Measurements from ENCODE around the gene RINL.

Gene RINL

DNA sequence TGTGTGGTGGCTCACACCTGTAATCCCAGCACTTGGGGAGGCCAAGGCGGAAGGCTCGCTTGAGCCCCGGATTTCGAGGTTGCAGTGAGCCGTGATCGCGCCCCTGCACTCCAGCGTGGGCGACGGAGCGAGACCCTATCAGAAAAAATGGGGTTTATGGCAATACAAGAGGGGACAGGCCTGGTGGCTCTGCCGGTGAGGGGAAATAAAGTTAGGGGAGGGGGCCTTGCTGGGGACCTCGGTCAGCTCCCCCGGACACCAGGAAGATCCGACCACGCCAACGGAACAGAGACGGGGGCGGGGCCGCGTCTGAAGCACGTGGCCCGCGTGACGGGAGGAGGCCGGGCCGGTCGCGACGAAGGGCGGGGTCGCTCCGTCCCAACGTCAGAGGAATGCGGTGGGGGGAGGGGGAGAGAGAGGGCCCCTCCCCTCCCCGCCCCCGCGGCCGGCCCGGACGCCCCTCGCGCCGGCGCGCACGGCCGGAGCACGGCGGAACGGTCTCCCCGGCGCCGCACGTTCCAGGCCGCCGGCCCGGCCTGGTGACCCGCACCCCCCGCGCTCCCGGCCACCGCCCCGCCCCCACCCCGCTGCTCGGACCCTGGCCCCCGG is 26.3 kb downstream of the RINL start:
- peak overlapping the region; percentile 86 to 99 (median 94) for H3K27ac ChIP-seq
- peaks cover 24 to 25% (median 25%) of the 10 kb centered on the region in 11 experiments for H4K20me1 ChIP-seq
- H3K9me3 ChIP-seq (replicated peaks in 1 of 11) = peaks cover 0 to 10% (median 8%) of the 10 kb centered on the region in 11 experiments; a peak in 13 of 22 replicates
- no peaks in the 10 kb centered on the region for H3K27me3 ChIP-seq
- H3K4me2 ChIP-seq = peak overlapping the region; percentile 91 to 100 (median 99)
- peaks cover 45 to 55% (median 49%) of the 10 kb centered on the region in 10 experiments for H3K4me1 ChIP-seq
- peaks cover 21 to 24% (median 22%) of the 10 kb centered on the region in 11 experiments for H3K36me3 ChIP-seq
- peak overlapping the region; percentile 89 to 99 (median 93) for H3K9ac ChIP-seq
- no peak for TF ChIP-seq Cebpa-rat (IDR thresholded peaks at IDR 0.05)
- peak overlapping the region; percentile 72 to 89 (median 80) for H3K4me3 ChIP-seq

DNA sequence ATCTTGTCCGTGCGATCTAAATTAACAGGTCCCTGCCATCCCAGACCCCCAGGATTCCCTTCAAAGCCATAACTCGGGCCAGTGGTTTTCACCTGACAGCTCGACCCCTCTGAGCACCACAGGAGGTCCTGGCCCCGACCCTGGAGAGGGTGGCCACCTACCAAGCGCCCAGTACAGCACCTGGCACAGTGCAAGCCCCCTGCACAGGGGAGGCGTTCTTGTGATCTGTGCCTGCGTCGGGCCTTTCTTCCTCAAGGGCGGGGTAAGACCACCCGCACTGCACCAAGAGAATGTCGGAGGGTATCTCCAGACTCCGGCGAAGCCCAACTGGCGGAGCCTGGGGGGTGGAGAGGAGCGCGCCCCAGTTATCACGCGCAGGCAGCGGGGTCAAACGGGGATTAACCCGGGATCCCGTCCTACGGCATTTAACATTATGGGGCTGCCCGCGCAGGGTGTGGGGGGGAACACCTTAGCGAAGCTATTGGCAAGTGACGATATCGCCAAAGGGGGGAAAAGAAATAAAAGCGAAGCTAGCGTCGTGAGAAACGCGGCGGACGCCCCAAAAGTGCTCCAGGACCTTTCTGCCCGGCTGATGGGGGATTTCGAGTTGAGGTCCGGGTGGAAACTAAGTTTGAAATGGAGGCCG is 27.0 kb downstream of the RINL start:
- Histone ChIP-seq H3K9me3 (replicated peaks in 1 of 11) (peaks cover 0 to 5% (median 3%) of the 10 kb centered on the region in 11 experiments; a peak in 13 of 22 replicates), H3K4me3 (peak overlapping the region; percentile 72 to 89 (median 80)), H4K20me1 (peaks cover 30 to 32% (median 31%) of the 10 kb centered on the region in 11 experiments), H3K27me3 (no peaks in the 10 kb centered on the region), H3K4me1 (peaks cover 45 to 54% (median 49%) of the 10 kb centered on the region in 10 experiments), H3K9ac (peak overlapping the region; percentile 89 to 99 (median 93)), H3K36me3 (peaks cover 27 to 30% (median 28%) of the 10 kb centered on the region in 11 experiments), H3K27ac (peak overlapping the region; percentile 86 to 99 (median 94)), H3K4me2 (peak overlapping the region; percentile 91 to 100 (median 99))
- no peak for TF ChIP-seq Cebpa-rat (IDR thresholded peaks at IDR 0.05)

DNA sequence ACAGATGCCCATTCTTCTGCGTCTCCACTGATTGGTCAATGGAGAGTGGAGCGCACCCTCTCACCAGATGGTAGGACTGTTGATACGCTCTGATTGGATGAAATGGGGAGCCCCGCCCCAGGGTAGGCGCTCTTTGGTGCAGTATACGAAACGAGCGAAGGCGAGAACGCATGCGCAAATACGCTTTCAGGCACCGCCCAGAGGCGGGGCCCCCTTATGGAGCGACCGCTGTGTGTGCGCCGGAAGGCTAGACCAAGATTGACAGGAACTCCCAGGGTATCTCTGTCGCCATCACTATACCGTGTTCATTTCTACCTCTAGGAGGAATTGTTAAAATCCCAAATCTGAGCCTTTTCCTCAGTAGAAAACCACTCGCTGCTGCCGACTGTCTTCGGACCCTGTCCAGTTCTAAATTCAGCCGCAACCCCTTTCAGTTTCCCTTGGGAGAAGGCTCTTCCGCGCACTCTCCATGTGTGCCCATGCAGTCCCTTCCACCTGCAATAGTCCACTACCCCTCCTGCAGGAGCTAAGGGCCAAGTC is 27.6 kb downstream of the RINL start:
- Histone ChIP-seq H3K27me3 (no peaks in the 10 kb centered on the region), H3K27ac (peak overlapping the region; percentile 86 to 100 (median 94)), H3K9ac (peak overlapping the region; percentile 89 to 99 (median 93)), H3K4me3 (peak overlapping the region; percentile 72 to 89 (median 80)), H3K36me3 (peaks cover 33 to 36% (median 34%) of the 10 kb centered on the region in 11 experiments), H3K4me1 (peaks cover 50 to 59% (median 54%) of the 10 kb centered on the region in 10 experiments), H3K4me2 (peak overlapping the region; percentile 91 to 100 (median 99)), H3K9me3 (replicated peaks in 1 of 11) (no peaks in the 10 kb centered on the region; a peak in 1 of 22 replicates), H4K20me1 (peaks cover 36 to 37% (median 37%) of the 10 kb centered on the region in 11 experiments)
- TF ChIP-seq Cebpa-rat (IDR thresholded peaks at IDR 0.05) = no peak

GRCh38 chr19:38849860-38850435 is 28.1 kb downstream of the RINL start, which contains the start of gene HNRNPL:
HNRNPL (minus strand) TSS chr19:38849986; CDS start chr19:38849966, 20 bp downstream.
- Histone ChIP-seq H3K4me2 (peak within 1 kb of the TSS; percentile 97 to 100 (median 99)), H3K4me1 (peaks cover 54 to 65% (median 60%) of the 10 kb centered on the region in 10 experiments), H3K36me3 (peaks cover 39 to 42% (median 40%) of the 10 kb centered on the region in 11 experiments), H3K9me3 (replicated peaks in 1 of 11) (no peaks in the 10 kb centered on the region), H3K4me3 (peak within 1 kb of the TSS; percentile 80 to 96 (median 90)), H4K20me1 (peaks cover 42 to 43% (median 43%) of the 10 kb centered on the region in 11 experiments), H3K27me3 (no peaks in the 10 kb centered on the region), H3K27ac (peak within 1 kb of the TSS; percentile 99 to 100 (median 100)), H3K9ac (peak within 1 kb of the TSS; percentile 98 to 100 (median 100))
- no peak for TF ChIP-seq Cebpa-rat (IDR thresholded peaks at IDR 0.05)

DNA sequence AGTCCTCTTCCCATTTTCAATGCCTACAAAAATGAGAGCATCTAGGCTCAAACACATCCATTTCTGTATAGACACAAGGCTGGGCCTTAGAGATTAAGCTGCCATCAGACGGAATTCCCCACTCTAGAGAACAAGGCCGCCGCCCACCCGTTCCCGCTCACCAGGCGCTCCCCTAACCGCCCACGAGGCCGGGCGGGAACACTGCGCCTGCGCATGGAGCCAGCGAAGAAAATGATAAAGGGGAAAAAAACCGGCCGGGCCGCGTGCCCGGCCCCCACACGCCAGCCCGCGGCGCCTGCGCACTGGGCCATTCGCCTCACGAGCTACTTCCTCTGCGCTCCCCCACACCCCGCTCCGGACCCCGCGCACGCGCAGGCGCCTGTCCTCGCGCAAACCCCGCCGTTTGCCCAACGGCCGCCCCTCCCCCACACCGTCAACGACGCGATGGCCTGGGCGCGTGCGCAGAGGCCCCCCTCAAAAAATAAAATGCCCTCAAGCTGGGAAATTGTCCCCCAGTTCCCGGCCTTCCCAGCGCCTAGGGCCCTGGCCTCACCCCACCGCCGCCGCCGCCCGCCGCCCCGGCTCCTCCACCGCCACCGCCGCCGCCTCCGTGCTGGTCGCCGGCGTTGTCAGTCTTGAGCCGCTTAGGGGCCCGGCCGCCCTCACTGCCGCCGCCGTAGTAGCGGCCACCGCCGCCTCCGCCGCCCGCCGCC is 28.8 kb downstream of the RINL start:
- Histone ChIP-seq H3K4me1 (peaks cover 53 to 71% (median 66%) of the 10 kb centered on the region in 10 experiments), H3K27me3 (no peaks in the 10 kb centered on the region), H3K4me2 (peak overlapping the region; percentile 93 to 100 (median 97)), H3K9ac (peak overlapping the region; percentile 98 to 100 (median 100)), H3K4me3 (peak overlapping the region; percentile 78 to 96 (median 90)), H3K27ac (peak overlapping the region; percentile 99 to 100 (median 100)), H3K36me3 (peaks cover 45 to 48% (median 46%) of the 10 kb centered on the region in 11 experiments), H4K20me1 (peaks cover 48 to 49% (median 49%) of the 10 kb centered on the region in 11 experiments), H3K9me3 (replicated peaks in 1 of 11) (no peaks in the 10 kb centered on the region)
- no peak for TF ChIP-seq Cebpa-rat (IDR thresholded peaks at IDR 0.05)

- H3K36me3 ChIP-seq = peaks cover 53 to 56% (median 54%) of the 10 kb centered on the region in 11 experiments
- H3K27ac ChIP-seq = peak overlapping the region; percentile 99 to 100 (median 100); a peak in 21 of 22 replicates
- peaks cover 56 to 57% (median 57%) of the 10 kb centered on the region in 11 experiments for H4K20me1 ChIP-seq
These were observed 29.6 kb downstream of the RINL start for GRCh38 chr19:38848299-38849146.

DNA sequence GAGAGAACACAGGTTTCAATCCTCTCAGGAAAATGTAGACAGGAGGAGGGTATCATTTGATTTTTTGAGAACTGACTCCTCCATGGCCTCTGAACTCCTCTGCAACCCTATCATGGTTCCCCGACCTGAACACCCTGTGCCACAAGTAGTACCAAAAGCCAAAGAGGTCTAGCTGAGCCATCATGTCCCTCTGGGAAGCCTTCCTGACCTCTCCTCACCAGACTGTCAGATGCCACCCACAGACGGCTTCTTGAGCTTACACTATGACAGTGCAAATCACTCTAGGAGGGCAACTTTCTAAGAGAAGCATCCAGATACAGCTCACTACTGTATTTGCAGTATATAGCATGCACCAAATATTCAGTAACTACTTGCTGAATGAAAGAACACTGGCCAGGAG is 32.0 kb downstream of the RINL start:
- H4K20me1 ChIP-seq = peaks cover 80 to 82% (median 81%) of the 10 kb centered on the region in 11 experiments
- no peaks in the 10 kb centered on the region for H3K9me3 ChIP-seq (replicated peaks in 1 of 11)
- H3K27ac ChIP-seq = peak overlapping the region in 2 of 11 experiments; percentile 6 to 15; a peak in 1 of 22 replicates
- peak overlapping the region; percentile 37 to 100 (median 100); a peak in 17 of 22 replicates for H3K9ac ChIP-seq
- peaks cover 77 to 80% (median 78%) of the 10 kb centered on the region in 11 experiments for H3K36me3 ChIP-seq
- peak overlapping the region; percentile 9 to 100 (median 95); a peak in 17 of 22 replicates for H3K4me2 ChIP-seq
- H3K4me1 ChIP-seq = peaks cover 55 to 81% (median 76%) of the 10 kb centered on the region in 10 experiments
- TF ChIP-seq Cebpa-rat (IDR thresholded peaks at IDR 0.05) = no peak
- H3K27me3 ChIP-seq = no peaks in the 10 kb centered on the region
- no peak overlapping the region; a peak in 1 of 20 replicates for H3K4me3 ChIP-seq

More at GRCh38 chr19:38848299-38849146, 29.6 kb downstream of the RINL start:
- TF ChIP-seq Cebpa-rat (IDR thresholded peaks at IDR 0.05) = no peak
- Histone ChIP-seq H3K4me2 (peak overlapping the region; percentile 93 to 100 (median 97)), H3K9me3 (replicated peaks in 1 of 11) (no peaks in the 10 kb centered on the region), H3K27me3 (no peaks in the 10 kb centered on the region), H3K9ac (peak overlapping the region; percentile 98 to 100 (median 100)), H3K4me3 (peak overlapping the region; percentile 78 to 96 (median 90)), H3K4me1 (peaks cover 53 to 74% (median 73%) of the 10 kb centered on the region in 10 experiments)

All from BLaER1 treated with 17β-estradiol and CSF1 and Interleukin-3, amounts not matched to agents 10 nM and 100 nM (cell line).